ENCODE data around the gene ANKMY1.

Gene ANKMY1

DNA sequence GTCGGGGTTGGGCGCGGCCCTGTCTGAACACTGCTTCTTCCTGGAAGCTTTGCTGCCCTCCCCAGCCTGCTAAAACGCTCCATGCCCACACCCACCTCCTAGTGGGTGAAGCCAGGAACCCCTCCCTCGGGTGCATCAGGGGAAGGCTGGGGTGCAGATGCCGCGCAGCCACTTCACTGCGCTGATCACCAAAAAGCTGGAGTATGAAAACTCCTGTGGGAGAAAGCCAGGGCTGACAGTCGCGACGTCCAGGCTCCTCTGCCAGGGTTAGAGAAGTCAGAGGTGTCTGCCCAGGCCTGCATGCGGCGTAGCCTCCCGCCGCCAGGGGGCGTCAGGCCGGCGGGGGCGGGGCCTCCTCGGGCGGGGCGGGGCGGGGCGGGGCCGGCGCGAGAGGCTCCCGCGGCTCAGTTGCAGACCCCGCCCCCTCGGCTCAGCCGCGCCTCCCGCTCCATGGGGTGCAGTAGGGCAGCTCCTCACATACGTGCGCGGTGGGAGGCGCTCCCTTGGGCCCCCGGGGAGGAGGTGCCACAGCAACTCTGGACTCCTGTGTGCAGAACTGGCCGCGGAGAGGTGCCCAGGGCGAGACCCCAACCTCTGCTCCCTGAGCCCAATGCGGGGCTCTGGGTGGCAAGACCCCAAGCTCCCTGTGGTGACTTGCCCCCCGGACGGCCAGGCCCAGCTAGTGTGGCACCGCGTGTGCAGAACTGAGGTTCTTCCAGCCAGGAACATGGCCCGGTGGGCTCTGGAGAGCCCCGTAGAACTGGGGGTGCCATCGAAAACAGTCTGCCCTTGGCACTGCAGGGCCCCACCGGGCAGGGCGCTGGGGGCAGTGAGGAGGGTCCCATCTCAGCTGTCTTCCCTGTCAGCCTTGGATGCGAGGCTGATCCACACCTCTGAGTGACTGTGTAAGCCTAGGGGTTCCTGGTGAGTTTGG, 8.7 kb upstream of the ANKMY1 start (continued):
- TF ChIP-seq, protein P1, sequence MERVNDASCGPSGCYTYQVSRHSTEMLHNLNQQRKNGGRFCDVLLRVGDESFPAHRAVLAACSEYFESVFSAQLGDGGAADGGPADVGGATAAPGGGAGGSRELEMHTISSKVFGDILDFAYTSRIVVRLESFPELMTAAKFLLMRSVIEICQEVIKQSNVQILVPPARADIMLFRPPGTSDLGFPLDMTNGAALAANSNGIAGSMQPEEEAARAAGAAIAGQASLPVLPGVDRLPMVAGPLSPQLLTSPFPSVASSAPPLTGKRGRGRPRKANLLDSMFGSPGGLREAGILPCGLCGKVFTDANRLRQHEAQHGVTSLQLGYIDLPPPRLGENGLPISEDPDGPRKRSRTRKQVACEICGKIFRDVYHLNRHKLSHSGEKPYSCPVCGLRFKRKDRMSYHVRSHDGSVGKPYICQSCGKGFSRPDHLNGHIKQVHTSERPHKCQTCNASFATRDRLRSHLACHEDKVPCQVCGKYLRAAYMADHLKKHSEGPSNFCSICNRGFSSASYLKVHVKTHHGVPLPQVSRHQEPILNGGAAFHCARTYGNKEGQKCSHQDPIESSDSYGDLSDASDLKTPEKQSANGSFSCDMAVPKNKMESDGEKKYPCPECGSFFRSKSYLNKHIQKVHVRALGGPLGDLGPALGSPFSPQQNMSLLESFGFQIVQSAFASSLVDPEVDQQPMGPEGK (tag by site-specific recombination; IDR thresholded peaks at IDR 0.05), result peak; percentile 75
- TF ChIP-seq ZNF23 (tag by site-specific recombination; IDR thresholded peaks at IDR 0.05; ENCODE audit: borderline replicate concordance) (no peak), KLF16 (tag by site-specific recombination; IDR thresholded peaks at IDR 0.05) (no peak), ZNF416 (tag by site-specific recombination; IDR thresholded peaks at IDR 0.05) (no peak), ZNF660 (tag by site-specific recombination; IDR thresholded peaks at IDR 0.05) (no peak), ZIC2 (tag by site-specific recombination; IDR thresholded peaks at IDR 0.05) (peak; percentile 82), ZNF341 (tag by site-specific recombination; IDR thresholded peaks at IDR 0.05; ENCODE audit: low read depth) (peak; percentile 56; the same call in 1 of the 2 replicates), KLF1 (tag by site-specific recombination; IDR thresholded peaks at IDR 0.05) (peak; percentile 8; the same call in 1 of the 2 replicates), OVOL3 (tag by site-specific recombination; IDR thresholded peaks at IDR 0.05) (no peak), ZNF302 (tag by site-specific recombination; IDR thresholded peaks at IDR 0.05; ENCODE audit: low read depth) (no peak), SP2 (tag by site-specific recombination; IDR thresholded peaks at IDR 0.05) (peak; percentile 51), ZNF354C (tag by site-specific recombination; IDR thresholded peaks at IDR 0.05; ENCODE audit: borderline replicate concordance, low read depth) (no peak), SP3 (tag by site-specific recombination; IDR thresholded peaks at IDR 0.05) (peak; percentile 41), ZBTB17 (tag by site-specific recombination; IDR thresholded peaks at IDR 0.05) (no peak), ZNF561 (tag by site-specific recombination; IDR thresholded peaks at IDR 0.05; ENCODE audit: borderline replicate concordance) (no peak)
- TF ChIP-seq, protein P2, sequence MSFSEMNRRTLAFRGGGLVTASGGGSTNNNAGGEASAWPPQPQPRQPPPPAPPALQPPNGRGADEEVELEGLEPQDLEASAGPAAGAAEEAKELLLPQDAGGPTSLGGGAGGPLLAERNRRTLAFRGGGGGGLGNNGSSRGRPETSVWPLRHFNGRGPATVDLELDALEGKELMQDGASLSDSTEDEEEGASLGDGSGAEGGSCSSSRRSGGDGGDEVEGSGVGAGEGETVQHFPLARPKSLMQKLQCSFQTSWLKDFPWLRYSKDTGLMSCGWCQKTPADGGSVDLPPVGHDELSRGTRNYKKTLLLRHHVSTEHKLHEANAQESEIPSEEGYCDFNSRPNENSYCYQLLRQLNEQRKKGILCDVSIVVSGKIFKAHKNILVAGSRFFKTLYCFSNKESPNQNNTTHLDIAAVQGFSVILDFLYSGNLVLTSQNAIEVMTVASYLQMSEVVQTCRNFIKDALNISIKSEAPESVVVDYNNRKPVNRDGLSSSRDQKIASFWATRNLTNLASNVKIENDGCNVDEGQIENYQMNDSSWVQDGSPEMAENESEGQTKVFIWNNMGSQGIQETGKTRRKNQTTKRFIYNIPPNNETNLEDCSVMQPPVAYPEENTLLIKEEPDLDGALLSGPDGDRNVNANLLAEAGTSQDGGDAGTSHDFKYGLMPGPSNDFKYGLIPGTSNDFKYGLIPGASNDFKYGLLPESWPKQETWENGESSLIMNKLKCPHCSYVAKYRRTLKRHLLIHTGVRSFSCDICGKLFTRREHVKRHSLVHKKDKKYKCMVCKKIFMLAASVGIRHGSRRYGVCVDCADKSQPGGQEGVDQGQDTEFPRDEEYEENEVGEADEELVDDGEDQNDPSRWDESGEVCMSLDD (tag by site-specific recombination; IDR thresholded peaks at IDR 0.05), result peak; percentile 73; the same call in 1 of the 2 replicates
- TF ChIP-seq, protein P3, sequence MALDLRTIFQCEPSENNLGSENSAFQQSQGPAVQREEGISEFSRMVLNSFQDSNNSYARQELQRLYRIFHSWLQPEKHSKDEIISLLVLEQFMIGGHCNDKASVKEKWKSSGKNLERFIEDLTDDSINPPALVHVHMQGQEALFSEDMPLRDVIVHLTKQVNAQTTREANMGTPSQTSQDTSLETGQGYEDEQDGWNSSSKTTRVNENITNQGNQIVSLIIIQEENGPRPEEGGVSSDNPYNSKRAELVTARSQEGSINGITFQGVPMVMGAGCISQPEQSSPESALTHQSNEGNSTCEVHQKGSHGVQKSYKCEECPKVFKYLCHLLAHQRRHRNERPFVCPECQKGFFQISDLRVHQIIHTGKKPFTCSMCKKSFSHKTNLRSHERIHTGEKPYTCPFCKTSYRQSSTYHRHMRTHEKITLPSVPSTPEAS (tag by site-specific recombination; IDR thresholded peaks at IDR 0.05), result no peak
- TF ChIP-seq, protein P4, sequence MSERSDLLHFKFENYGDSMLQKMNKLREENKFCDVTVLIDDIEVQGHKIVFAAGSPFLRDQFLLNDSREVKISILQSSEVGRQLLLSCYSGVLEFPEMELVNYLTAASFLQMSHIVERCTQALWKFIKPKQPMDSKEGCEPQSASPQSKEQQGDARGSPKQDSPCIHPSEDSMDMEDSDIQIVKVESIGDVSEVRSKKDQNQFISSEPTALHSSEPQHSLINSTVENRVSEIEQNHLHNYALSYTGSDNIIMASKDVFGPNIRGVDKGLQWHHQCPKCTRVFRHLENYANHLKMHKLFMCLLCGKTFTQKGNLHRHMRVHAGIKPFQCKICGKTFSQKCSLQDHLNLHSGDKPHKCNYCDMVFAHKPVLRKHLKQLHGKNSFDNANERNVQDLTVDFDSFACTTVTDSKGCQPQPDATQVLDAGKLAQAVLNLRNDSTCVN (tag by site-specific recombination; optimal IDR thresholded peaks at IDR 0.05), result peak; percentile 37
- TF ChIP-seq, protein P5, sequence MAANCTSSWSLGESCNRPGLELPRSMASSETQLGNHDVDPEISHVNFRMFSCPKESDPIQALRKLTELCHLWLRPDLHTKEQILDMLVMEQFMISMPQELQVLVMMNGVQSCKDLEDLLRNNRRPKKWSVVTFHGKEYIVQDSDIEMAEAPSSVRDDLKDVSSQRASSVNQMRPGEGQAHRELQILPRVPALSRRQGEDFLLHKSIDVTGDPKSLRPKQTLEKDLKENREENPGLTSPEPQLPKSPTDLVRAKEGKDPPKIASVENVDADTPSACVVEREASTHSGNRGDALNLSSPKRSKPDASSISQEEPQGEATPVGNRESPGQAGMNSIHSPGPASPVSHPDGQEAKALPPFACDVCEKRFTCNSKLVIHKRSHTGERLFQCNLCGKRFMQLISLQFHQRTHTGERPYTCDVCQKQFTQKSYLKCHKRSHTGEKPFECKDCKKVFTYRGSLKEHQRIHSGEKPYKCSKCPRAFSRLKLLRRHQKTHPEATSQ (tag by site-specific recombination; IDR thresholded peaks at IDR 0.05), result no peak
- TF ChIP-seq, protein P6, sequence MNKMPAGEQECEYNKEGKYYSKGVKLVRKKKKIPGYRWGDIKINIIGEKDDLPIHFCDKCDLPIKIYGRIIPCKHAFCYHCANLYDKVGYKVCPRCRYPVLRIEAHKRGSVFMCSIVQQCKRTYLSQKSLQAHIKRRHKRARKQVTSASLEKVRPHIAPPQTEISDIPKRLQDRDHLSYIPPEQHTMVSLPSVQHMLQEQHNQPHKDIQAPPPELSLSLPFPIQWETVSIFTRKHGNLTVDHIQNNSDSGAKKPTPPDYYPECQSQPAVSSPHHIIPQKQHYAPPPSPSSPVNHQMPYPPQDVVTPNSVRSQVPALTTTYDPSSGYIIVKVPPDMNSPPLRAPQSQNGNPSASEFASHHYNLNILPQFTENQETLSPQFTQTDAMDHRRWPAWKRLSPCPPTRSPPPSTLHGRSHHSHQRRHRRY (tag by site-specific recombination; IDR thresholded peaks at IDR 0.05), result no peak
- TF ChIP-seq, protein P7, sequence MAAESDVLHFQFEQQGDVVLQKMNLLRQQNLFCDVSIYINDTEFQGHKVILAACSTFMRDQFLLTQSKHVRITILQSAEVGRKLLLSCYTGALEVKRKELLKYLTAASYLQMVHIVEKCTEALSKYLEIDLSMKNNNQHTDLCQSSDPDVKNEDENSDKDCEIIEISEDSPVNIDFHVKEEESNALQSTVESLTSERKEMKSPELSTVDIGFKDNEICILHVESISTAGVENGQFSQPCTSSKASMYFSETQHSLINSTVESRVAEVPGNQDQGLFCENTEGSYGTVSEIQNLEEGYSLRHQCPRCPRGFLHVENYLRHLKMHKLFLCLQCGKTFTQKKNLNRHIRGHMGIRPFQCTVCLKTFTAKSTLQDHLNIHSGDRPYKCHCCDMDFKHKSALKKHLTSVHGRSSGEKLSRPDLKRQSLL (tag by site-specific recombination; IDR thresholded peaks at IDR 0.05), result no peak
- TF ChIP-seq, protein P8, sequence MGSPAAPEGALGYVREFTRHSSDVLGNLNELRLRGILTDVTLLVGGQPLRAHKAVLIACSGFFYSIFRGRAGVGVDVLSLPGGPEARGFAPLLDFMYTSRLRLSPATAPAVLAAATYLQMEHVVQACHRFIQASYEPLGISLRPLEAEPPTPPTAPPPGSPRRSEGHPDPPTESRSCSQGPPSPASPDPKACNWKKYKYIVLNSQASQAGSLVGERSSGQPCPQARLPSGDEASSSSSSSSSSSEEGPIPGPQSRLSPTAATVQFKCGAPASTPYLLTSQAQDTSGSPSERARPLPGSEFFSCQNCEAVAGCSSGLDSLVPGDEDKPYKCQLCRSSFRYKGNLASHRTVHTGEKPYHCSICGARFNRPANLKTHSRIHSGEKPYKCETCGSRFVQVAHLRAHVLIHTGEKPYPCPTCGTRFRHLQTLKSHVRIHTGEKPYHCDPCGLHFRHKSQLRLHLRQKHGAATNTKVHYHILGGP (tag by site-specific recombination; IDR thresholded peaks at IDR 0.05), result no peak

Measured in HEK293 (cell line).